Loucy (cell line): ENCODE measurements around the gene HID1.

Source experiments
- H2AFZ ChIP-seq: fragments of 200-600 bp; sonication (generic); 2 replicates; pipeline ENCODE4 v1.6.0; 2016; ENCODE audit warnings: antibody characterized with exemption, mild to moderate bottlenecking, low read length, moderate library complexity
- H3F3A ChIP-seq: fragments of 200-600 bp; 2 replicates; pipeline ENCODE4 v1.6.0; 2016; ENCODE audit warnings: antibody characterized with exemption, low read depth, mild to moderate bottlenecking
- H3K27me3 ChIP-seq: fragments of 200-600 bp; sonication (generic); 2 replicates; pipeline ENCODE4 v1.6.1; 2014; ENCODE audit warnings: low read length, mild to moderate bottlenecking; ENCODE audit not compliant: insufficient read depth, poor library complexity, severe bottlenecking
- H3K36me3 ChIP-seq: fragments of 200-600 bp; sonication (generic); 2 replicates; pipeline ENCODE4 v1.6.1; 2016; ENCODE audit warnings: low read length; ENCODE audit not compliant: insufficient read depth
- H3K4me1 ChIP-seq: fragments of 200-600 bp; sonication (generic); 2 replicates; pipeline ENCODE4 v1.5.1; 2014; ENCODE audit warnings: low read length, mild to moderate bottlenecking; ENCODE audit not compliant: insufficient read depth, poor library complexity, severe bottlenecking
- H3K4me2 ChIP-seq: fragments of 200-600 bp; sonication (generic); 2 replicates; pipeline ENCODE4 v1.6.0; 2014; ENCODE audit warnings: antibody characterized with exemption, low read length, low read depth, mild to moderate bottlenecking; ENCODE audit not compliant: poor library complexity, severe bottlenecking
- H3K4me3 ChIP-seq: fragments of 200-600 bp; sonication (generic); 2 replicates; pipeline ENCODE4 v1.5.1; 2014; ENCODE audit warnings: low read length, mild to moderate bottlenecking, mixed read lengths; ENCODE audit not compliant: poor library complexity, severe bottlenecking
- H3K79me2 ChIP-seq: fragments of 200-600 bp; sonication (generic); 2 replicates; pipeline ENCODE4 v1.6.1; 2014; ENCODE audit warnings: low read length; ENCODE audit not compliant: insufficient read depth
- H3K9ac ChIP-seq: fragments of 200-600 bp; sonication (generic); 2 replicates; pipeline ENCODE4 v1.6.0; 2014; ENCODE audit warnings: mild to moderate bottlenecking, low read depth, low read length, moderate library complexity; ENCODE audit not compliant: poor library complexity, severe bottlenecking
- H3K9me2 ChIP-seq: fragments of 200-600 bp; sonication (generic); replicated peaks from 2 replicates; pipeline ENCODE4 v1.6.1; 2016; ENCODE audit warnings: low read depth, low read length, mixed read lengths
- H3K9me3 ChIP-seq: fragments of 200-600 bp; sonication (generic); 2 replicates; pipeline ENCODE4 v1.6.1; 2014; ENCODE audit warnings: mild to moderate bottlenecking, antibody characterized with exemption, low read length, low read depth; ENCODE audit not compliant: insufficient read depth
- H4K20me1 ChIP-seq: fragments of 200-600 bp; sonication (generic); 2 replicates; pipeline ENCODE4 v1.6.0; 2014; ENCODE audit warnings: antibody characterized with exemption, low read length, mild to moderate bottlenecking; ENCODE audit not compliant: insufficient read depth, poor library complexity, severe bottlenecking
- CTCF ChIP-seq: fragments of 200-600 bp; sonication (generic); conservative IDR thresholded peaks from 2 replicates; pipeline ENCODE4 v1.5.1; 2014; ENCODE audit warnings: mild to moderate bottlenecking, antibody characterized with exemption, low read length
- EZH2phosphoT487 ChIP-seq: fragments of 200-600 bp; IDR thresholded peaks from 2 replicates; pipeline ENCODE4 v1.6.1; 2018; ENCODE audit warnings: antibody characterized with exemption, mild to moderate bottlenecking, moderate library complexity, borderline replicate concordance

Gene HID1

GRCh38 chr17:74936470-74936799, 36.1 kb downstream of the HID1 start:
- Histone ChIP-seq H3F3A (no peaks in the 10 kb centered on the region), H3K79me2 (no peaks in the 10 kb centered on the region), H3K27me3 (no peaks in the 10 kb centered on the region), H3K9ac (no peak overlapping the region), H3K4me2 (no peak overlapping the region), H3K36me3 (no peaks in the 10 kb centered on the region), H3K4me3 (no peak overlapping the region), H3K4me1 (no peaks in the 10 kb centered on the region), H3K9me2 (no peaks in the 10 kb centered on the region), H4K20me1 (no peaks in the 10 kb centered on the region), H3K9me3 (no peaks in the 10 kb centered on the region), H2AFZ (no peak overlapping the region)
- no peak for TF ChIP-seq CTCF
- no peak for TF ChIP-seq EZH2phosphoT487

- Histone ChIP-seq H3K9me3 (no peaks in the 10 kb centered on the region), H4K20me1 (no peaks in the 10 kb centered on the region), H3F3A (no peaks in the 10 kb centered on the region), H3K79me2 (no peaks in the 10 kb centered on the region), H3K4me1 (no peaks in the 10 kb centered on the region), H3K4me3 (no peak within 1 kb of the TSS), H3K27me3 (no peaks in the 10 kb centered on the region), H3K9ac (no peak within 1 kb of the TSS), H3K4me2 (no peak within 1 kb of the TSS), H2AFZ (no peak within 1 kb of the TSS), H3K9me2 (no peaks in the 10 kb centered on the region), H3K36me3 (no peaks in the 10 kb centered on the region)
- TF ChIP-seq EZH2phosphoT487 (no peak), CTCF (no peak)
Observed at GRCh38 chr17:74935585-74936469, 36.7 kb downstream of the HID1 start, which contains the start of gene OTOP3. TSS of gene OTOP3 (plus strand) at chr17:74935898. CDS start at chr17:74935922, 24 bp downstream.

- TF ChIP-seq CTCF, result no peak
- no peak for TF ChIP-seq EZH2phosphoT487
- no peak overlapping the region for H3K4me2 ChIP-seq
- no peaks in the 10 kb centered on the region for H3K79me2 ChIP-seq
- H3K9me2 ChIP-seq, result no peaks in the 10 kb centered on the region
- H2AFZ ChIP-seq, result no peak overlapping the region
- H3K9me3 ChIP-seq, result no peaks in the 10 kb centered on the region
- H3K9ac ChIP-seq, result no peak overlapping the region
- no peaks in the 10 kb centered on the region for H3K4me1 ChIP-seq
- H3F3A ChIP-seq, result no peaks in the 10 kb centered on the region
- no peak overlapping the region for H3K4me3 ChIP-seq
- no peaks in the 10 kb centered on the region for H3K36me3 ChIP-seq
- no peaks in the 10 kb centered on the region for H3K27me3 ChIP-seq
- no peaks in the 10 kb centered on the region for H4K20me1 ChIP-seq
Observed at GRCh38 chr17:74935048-74935447, 37.5 kb downstream of the HID1 start.
